OCI-LY3 (cell line): ENCODE data around the gene ZBED2.

Experiments used
- EZH2phosphoT487 ChIP-seq: fragments of 200-600 bp; shearing (Covaris generic); IDR thresholded peaks from 2 replicates; pipeline ENCODE4 v1.6.1; 2018; ENCODE audit warnings: antibody characterized with exemption, mixed run types, low read depth
- TF ChIP-seq, protein P1 (sequence below): fragments of 200-600, 300-600 bp; sonication (generic); IDR thresholded peaks from 2 replicates; pipeline ENCODE4 v1.5.1; 2014; ENCODE audit warnings: antibody characterized with exemption, low read length, low read depth

DNA sequence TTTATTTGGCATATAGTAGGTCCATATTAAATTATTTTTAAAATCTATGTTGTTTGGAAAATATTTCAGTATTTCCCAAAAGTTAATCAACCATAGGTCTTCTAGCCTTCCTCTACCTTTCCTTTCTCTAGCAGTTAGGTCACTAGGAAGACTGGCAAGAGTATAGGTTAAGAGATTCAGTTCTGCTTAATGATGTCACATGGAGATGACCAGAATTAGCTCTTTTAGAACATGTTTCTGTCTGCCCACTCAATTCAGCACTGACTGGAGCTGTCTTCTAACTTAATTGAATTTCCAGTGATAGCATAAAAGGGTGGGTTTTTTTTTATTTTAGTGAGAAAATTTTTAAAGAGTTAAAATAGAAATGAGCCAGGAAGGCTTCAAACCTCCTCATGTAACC lies 23.8 kb upstream of the ZBED2 start:
- TF ChIP-seq, protein P1, sequence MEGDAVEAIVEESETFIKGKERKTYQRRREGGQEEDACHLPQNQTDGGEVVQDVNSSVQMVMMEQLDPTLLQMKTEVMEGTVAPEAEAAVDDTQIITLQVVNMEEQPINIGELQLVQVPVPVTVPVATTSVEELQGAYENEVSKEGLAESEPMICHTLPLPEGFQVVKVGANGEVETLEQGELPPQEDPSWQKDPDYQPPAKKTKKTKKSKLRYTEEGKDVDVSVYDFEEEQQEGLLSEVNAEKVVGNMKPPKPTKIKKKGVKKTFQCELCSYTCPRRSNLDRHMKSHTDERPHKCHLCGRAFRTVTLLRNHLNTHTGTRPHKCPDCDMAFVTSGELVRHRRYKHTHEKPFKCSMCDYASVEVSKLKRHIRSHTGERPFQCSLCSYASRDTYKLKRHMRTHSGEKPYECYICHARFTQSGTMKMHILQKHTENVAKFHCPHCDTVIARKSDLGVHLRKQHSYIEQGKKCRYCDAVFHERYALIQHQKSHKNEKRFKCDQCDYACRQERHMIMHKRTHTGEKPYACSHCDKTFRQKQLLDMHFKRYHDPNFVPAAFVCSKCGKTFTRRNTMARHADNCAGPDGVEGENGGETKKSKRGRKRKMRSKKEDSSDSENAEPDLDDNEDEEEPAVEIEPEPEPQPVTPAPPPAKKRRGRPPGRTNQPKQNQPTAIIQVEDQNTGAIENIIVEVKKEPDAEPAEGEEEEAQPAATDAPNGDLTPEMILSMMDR = no peak
- TF ChIP-seq EZH2phosphoT487 = no peak
